Endometrial microvascular endothelial cells (primary cell): ENCODE measurements around the gene DGKG. TPM values are rescaled to one million over a fixed set of nuclear protein-coding genes. Genes with fewer than 3 reads are reported as not detected.

Experiments used
- in situ Hi-C: cut with HindIII; loops from 2 replicates; pipeline ENCODE4 v1.10.0; 2017; ENCODE audit warnings: low sequenced_read_pairs, low pct_unique_long_range_greater_than_20kb; ENCODE audit errors: inconsistent ontology term
- total RNA-seq: library from RNA; depleted of rRNA; stranded (reverse); fragments of >200 nt; gene quantifications from one replicate; pipeline ENCODE4 v1.2.3, GENCODE V29; 2015; ENCODE audit errors: inconsistent ontology term

The DGKG gene
- total RNA-seq, 1 donor from 2014 or later, result 1.7 TPM

DNA sequence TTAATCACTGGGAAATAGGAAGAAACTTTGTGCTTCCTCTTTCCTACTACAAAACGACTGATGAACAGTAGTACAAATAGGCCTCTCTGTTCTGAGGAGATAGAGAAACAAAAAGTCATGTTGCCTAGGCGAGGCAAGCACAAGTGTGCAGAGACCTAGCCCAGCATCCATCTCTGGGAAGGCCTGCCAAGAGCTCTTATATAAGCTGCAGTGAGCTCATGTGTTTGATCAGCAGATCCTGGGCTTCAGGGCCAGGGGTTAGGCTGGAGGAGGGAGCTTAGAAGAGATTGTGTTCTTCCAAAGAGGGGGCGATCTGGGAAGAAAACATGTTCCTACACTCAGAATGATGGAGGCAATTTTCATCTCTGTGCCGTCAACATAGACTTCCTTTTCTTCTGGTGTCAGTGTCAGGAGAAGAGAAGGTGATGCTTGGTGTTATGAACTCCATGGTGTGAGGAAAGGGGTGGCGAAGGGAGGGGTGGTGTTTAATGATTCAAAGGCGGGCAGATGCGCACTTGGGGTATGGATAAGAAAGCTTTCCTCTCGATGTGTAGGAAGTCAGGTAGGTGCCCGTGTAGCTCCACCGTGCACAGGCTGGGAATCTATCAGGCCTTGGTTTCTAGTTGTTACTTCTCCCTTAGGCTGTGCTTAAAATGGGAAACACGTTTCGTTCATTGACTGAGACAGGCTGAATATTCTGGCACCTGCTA is 223.6 kb downstream of the DGKG start:
- in situ Hi-C loops, result no loop called here

- in situ Hi-C loops, result no loop called here
These were observed 224.9 kb downstream of the DGKG start for GRCh38 chr3:186137051-186137685.

DNA sequence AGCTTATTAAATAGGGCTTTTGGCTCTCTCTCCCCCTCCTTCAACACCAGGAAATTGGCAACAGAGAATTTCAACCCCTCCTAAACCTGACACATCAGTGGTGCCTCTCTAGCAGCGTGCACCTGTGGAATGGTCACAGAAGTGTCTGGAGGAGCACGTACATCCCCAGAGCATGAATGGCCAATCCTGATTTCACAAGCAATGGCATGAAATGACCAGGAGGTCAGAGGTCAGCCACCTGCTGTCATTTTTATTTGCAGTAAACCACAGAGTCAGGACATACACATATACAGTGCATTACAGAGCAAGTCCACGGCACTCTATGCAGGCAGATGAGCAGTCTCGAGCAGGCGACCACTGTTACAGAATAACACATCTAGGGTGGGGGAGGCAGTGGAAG is 228.1 kb downstream of the DGKG start:
- in situ Hi-C loops, result no loop called here

GRCh38 chr3:186132487-186132886 is 229.5 kb downstream of the DGKG start:
- in situ Hi-C loops, result no loop called here

DNA sequence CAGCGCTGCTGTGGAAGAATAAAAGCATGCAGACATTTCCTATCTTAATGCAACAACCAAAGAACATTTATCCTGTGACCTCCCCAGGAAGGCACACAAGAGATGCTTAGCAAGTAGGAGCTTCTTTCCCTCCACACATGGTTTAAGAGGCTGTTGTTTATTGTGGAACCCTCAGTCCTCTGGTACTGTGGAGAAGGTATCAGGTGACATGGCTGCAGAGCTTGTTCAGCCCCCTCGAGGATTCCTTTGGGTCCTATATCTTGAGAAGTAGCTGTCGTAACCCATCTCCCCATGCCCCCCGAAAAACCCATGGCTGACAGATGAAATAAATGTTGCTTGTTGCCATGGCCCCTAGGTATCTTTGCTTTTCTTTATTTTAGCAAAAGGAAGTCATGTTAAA is 232.8 kb downstream of the DGKG start:
- in situ Hi-C loops, result no loop called here

DNA sequence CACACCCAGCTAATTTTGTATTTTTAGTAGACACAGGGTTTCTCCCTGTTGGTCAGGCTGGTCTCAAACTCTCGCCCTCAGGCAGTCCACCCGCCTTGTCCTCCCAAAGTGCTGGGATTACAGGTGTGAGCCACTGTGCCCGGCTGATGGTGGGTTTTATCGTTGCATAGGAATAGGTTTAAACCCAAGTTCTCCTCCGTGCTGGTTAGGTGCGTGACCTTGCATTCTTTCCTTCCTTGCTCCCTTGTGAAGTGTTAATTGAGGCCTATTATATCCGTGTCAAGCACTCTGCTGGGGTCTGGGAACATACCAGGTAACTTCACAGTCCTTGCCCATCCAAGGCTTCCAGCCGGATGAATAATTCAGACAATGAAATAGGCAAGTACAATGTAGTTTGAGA is 233.9 kb downstream of the DGKG start:
- in situ Hi-C loops, result no loop called here

DNA sequence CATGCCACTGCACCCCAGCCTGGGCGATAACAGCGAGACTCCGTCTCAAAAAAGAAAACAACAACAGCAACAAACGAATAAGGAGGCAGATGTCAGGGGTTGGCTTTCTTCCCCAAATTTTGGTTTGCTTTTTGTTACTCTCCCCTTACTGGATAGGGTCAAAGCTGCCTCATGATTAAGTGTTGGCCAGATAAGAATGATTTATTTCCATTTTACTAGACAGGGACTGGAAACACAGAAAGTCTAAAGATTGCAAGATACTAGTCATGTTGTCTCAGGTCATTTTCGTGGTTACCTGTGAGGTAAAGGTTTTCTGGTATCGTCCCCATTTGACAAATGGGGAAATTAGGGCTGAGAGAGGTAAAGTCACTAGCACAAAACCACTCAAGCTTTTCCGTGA is 234.6 kb downstream of the DGKG start:
- in situ Hi-C loops, result no loop called here

GRCh38 chr3:186125118-186125517 is 236.9 kb downstream of the DGKG start:
- in situ Hi-C loops, result no loop called here

DNA sequence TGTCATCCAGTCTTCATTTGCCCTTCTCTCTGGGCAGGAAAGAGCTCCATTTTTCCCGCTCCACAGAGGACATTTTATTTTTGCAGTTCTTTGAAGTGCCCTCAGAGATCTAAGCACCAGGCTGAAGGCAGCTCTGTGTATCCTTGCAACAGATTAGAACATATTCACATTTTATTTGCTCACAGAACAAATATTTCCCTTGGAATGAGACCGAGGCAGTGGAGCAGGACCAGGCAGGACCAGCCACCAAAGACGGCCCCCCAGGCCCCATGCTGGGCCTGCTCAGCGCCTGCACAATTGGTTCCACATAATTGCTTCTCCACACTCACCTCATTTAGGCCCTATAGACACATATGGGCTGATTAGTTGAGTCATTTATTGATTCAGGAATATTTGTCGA is 237.4 kb downstream of the DGKG start:
- in situ Hi-C loops, result no loop called here

DNA sequence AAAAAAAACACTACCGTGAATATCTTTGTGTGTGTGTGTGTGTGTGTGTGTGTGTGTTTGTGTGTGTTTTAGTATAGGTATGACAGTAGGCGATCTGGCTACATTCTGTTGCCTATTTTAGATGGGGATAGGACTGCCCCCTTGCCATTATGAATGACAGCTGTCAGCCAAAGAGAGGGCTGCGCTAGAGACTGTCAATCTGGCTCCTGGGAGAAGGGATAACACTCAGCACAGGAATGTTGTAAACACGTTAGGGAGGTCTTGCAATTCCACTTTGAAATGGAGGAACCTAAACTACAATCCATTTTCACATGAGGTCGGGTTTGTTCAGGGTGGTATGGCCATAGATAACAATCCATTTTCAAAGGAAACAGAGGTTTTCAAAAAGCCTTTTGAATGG is 239.0 kb downstream of the DGKG start:
- in situ Hi-C loops, result no loop called here

GRCh38 chr3:186121968-186122367 is 240.1 kb downstream of the DGKG start:
- in situ Hi-C loops, result no loop called here

DNA sequence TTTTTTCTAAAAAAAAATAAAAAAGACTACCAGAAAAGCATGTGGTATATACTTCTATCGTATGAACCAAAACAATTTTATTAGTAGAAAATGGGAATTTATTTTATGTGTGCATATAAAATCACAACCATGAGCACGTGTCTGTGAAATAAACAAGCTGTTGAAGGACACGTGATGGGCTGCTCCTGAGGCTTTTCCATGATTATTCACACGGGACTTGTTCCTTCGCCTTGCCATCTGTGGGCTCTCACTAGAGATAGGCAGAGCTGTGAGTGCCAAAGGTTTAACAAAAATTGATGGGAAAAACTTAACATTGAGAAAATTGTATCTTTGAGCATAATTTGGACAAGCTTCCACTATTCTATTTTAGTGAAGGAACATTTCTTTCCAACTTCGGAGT is 240.8 kb downstream of the DGKG start:
- in situ Hi-C loops, result no loop called here

GRCh38 chr3:186119499-186119898 is 242.5 kb downstream of the DGKG start:
- in situ Hi-C loops, result no loop called here

DNA sequence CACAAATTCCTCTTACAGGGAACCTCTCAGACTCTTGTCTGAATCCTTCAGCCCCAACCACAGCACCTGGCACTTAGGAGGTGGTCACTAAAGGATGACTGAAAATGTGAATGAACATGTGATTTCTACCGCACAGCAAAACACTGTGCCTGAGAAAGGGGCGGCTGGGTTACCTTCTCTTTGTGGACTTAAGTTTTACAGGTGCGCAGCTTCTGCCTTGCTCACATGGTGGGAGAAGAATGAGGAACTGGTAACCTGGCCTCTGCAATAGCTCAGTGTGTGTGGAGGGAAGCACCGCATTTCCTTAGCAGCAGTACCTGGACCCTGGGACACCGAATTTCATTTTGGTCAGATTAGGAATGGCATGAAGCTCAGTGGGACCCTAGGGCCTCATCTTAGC is 243.3 kb downstream of the DGKG start:
- in situ Hi-C loops, result no loop called here

- in situ Hi-C loops, result no loop called here
These were observed 244.4 kb downstream of the DGKG start for GRCh38 chr3:186117521-186118134.

DNA sequence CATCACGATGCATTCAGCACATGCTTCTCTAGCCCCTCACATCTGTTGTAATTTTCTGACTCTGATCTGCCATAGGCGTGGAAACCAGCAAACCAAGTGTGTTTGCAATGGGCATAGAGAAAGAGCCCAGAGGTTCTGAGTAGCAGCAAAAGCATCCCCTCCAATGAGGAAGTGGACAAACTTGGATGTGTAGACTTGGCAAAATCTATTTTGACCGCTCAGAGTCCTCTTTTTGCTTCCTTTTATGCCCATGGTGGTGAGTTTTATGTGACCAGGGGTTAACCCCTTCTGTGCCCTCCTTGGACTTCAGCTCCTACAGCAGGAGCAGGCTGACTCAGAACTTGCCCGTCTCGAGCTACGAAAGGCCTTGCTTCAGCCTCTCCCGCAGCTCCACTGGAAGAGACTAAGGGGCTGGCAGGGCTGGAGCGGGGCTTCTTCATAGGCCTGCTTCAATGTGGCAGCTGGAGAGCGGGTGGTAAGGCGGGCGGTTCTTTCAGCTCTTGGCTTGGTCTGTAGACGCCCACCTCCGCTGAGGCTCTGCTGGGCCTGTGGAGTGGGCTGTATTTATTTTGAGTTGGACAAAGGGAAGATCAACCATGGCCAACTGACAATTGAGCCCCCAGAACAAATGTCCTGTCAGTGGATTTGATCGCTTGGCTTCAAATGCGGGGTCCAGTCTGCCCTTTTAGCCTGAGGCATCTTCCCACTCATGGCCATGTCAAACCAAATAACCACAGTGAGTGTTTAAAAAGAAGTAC is 246.6 kb downstream of the DGKG start:
- in situ Hi-C loops, result no loop called here

- in situ Hi-C loops, result no loop called here
These were observed 250.8 kb downstream of the DGKG start for GRCh38 chr3:186110975-186111974.

GRCh38 chr3:186109897-186110803 is 251.9 kb downstream of the DGKG start:
- in situ Hi-C loops, result no loop called here
